ENCODE results near the gene FMNL3. TPM values are rescaled to one million over a fixed set of nuclear protein-coding genes. Genes with fewer than 3 reads are reported as not detected.
A peak's percentile ranks its signal among the peaks of the same experiment; 100 is the strongest.

The FMNL3 gene
- total RNA-seq, 2 donors from 2014 or later: 3.0 to 6.2 TPM

GRCh38 chr12:49623142-49623904 is 83.9 kb downstream of the FMNL3 start, which contains the start of gene PRPF40B:
Gene PRPF40B (plus strand): TSS chr12:49623561. CDS start chr12:49623591, 30 bp downstream.
- Histone ChIP-seq H3K27ac (peak within 1 kb of the TSS; percentile 37 to 93 (median 82)), H3K4me1 (peaks cover 26% of the 10 kb centered on the region), H3K9me3 (no peaks in the 10 kb centered on the region), H3K36me3 (replicated peaks in 1 of 2; ENCODE audit: insufficient read depth in 1 of 2, low read depth in 2 of 2) (no peaks in the 10 kb centered on the region), H3K27me3 (no peaks in the 10 kb centered on the region), H3K4me3 (peak within 1 kb of the TSS; percentile 41 to 46)
- intact Hi-C loops (cut with DNase I): no loop called here
- ATAC-seq (peak; percentile 91), DNase-seq (peak; percentile 89 to 94 (median 90))
- 1 to 2% methylated on average over 36 to 69 of the region's 76 CpGs for WGBS, 2 donors
- TF ChIP-seq POLR2A (IDR thresholded peaks at IDR 0.05) (peak; percentile 68 to 90 (median 87)), CTCF (IDR thresholded peaks at IDR 0.05) (peak; percentile 24 to 71 (median 47))

GRCh38 chr12:49622501-49623141 is 84.6 kb downstream of the FMNL3 start:
- Histone ChIP-seq H3K4me1 (peaks cover 26% of the 10 kb centered on the region), H3K27ac (peak overlapping the region; percentile 37 to 93 (median 82)), H3K36me3 (replicated peaks in 1 of 2; ENCODE audit: insufficient read depth in 1 of 2, low read depth in 2 of 2) (no peaks in the 10 kb centered on the region), H3K4me3 (no peak overlapping the region), H3K27me3 (no peaks in the 10 kb centered on the region), H3K9me3 (no peaks in the 10 kb centered on the region)
- TF ChIP-seq POLR2A (IDR thresholded peaks at IDR 0.05): no peak
- no peak for TF ChIP-seq CTCF (IDR thresholded peaks at IDR 0.05)
- DNase-seq (peak in 3 of 4 donors; percentile 48 to 57 (median 55)), ATAC-seq (peak; percentile 49)
- intact Hi-C loops (cut with DNase I): no loop called here
- 1% methylated on average over 18 to 22 of the region's 22 CpGs for WGBS, 2 donors

DNA sequence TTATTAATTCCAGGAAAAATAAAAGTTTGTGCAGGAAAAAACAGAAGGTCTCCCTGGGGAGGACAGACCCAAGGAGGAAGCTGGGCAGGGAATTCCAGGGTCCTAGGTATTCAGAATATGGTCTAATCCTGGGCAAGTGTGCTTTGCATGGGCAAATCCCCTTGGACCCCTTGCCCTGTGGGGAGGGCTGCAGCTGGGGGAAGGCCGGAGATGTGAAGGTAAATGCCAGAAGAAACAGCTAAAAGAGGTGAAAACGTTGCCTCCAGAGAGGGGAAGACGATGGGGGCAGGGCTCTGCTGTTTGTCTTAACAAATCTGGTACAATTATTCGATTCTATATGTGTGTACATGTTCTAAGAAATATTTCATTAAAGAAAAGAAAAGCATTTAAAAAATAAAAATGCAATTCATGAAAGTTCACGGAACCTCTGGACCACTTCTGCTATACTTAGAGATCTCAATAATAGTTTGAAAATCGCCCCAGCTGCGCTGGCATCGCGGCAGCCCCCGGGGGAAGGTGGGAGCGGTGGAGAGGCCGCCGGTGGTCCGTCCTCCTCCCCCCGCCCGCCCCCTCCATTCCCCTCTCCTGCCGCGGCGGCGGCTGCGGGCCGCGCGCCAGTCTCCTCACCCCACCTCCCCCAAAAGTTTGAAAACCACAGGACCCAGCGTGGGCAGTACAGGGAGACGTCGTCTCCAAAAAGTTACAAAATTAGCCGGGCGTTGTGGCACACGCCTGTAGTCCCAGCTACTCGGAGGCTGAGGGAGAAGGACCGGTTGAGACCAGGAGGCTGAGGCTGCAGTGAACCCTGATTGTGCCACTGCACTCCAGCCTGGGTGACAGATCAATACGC is 85.3 kb downstream of the FMNL3 start:
- DNase-seq: peak in 2 of 4 donors; percentile 25 to 28
- Histone ChIP-seq H3K4me1 (peaks cover 26% of the 10 kb centered on the region), H3K27ac (peak overlapping the region; percentile 37 to 93 (median 82)), H3K36me3 (replicated peaks in 1 of 2; ENCODE audit: insufficient read depth in 1 of 2, low read depth in 2 of 2) (no peaks in the 10 kb centered on the region), H3K4me3 (peak overlapping the region in 1 of 2 donors; percentile 23), H3K27me3 (no peaks in the 10 kb centered on the region), H3K9me3 (no peaks in the 10 kb centered on the region)
- intact Hi-C loops (cut with DNase I): no loop called here
- 6% methylated on average over 28 to 30 of the region's 33 CpGs for WGBS, 2 donors
- TF ChIP-seq POLR2A (IDR thresholded peaks at IDR 0.05): no peak
- TF ChIP-seq CTCF (IDR thresholded peaks at IDR 0.05): no peak
- ATAC-seq: peak; percentile 3

DNA sequence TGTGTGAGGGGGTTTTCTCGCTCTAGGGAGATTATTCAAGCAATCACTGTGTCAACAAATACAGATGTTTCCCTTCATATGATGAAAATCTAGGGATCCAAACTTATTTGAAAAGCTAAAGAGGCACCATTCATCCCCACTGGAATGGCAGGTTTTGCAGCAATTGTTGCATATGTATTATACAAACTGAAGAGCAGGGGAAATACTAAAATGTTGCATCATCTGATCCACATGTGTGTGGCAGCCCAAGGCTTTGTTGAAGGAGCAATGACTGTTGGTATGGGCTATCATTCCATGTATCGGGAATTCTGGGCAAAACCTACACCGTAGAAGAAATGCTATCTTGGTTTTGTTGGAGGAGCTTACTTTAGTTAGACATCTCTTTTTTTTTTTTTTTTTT is 87.9 kb downstream of the FMNL3 start:
- intact Hi-C loops (cut with DNase I): no loop called here
- no peak overlapping the region for H3K27ac ChIP-seq
- no peak for DNase-seq
- TF ChIP-seq POLR2A (IDR thresholded peaks at IDR 0.05) (no peak), CTCF (IDR thresholded peaks at IDR 0.05) (no peak)
- H3K4me1 ChIP-seq: peaks cover 20% of the 10 kb centered on the region
- H3K9me3 ChIP-seq: no peaks in the 10 kb centered on the region
- H3K36me3 ChIP-seq (replicated peaks in 1 of 2; ENCODE audit: insufficient read depth in 1 of 2, low read depth in 2 of 2): no peaks in the 10 kb centered on the region
- 82 to 86% methylated on average over 3 of the region's 3 CpGs for WGBS, 2 donors
- H3K4me3 ChIP-seq: no peak overlapping the region
- no peak for ATAC-seq
- H3K27me3 ChIP-seq: no peaks in the 10 kb centered on the region

Data from body of pancreas (tissue), 4 donors.